Body of pancreas (tissue), 4 donors: ENCODE results near the gene GNAT2. TPM values are rescaled to one million over a fixed set of nuclear protein-coding genes. Genes with fewer than 3 reads are reported as not detected.
A peak's percentile ranks its signal among the peaks of the same experiment; 100 is the strongest.

Experiments used
- ATAC-seq: fragments of 150-250 bp; one replicate; pipeline ENCODE4 v1.9.1; 2016
- DNase-seq, 4 donors: peaks; one replicate each; pipeline ENCODE4 v3.0.0-alpha.2; 2019
- H3K27ac ChIP-seq, 4 donors: fragments of 200-600 bp; sonication (generic); 1 replicate in 3 of 4; 2 replicates in 1 of 4; pipeline versions ENCODE4 v1.5.1 to v1.6.1; 2016 to 2019; ENCODE audit warnings: mild to moderate bottlenecking in 1 of 4, mixed read lengths in 1 of 4, moderate library complexity in 1 of 4
- H3K27me3 ChIP-seq, 2 donors: fragments of 200-600 bp; sonication (generic); one replicate each; pipeline ENCODE4 v1.6.0; 2016; ENCODE audit warnings: mild to moderate bottlenecking in 1 of 2
- H3K36me3 ChIP-seq, 2 donors: fragments of 200-600 bp; sonication (generic); replicated peaks in 1 of 2; 2 replicates each; pipeline ENCODE4 v1.5.1; 2016; ENCODE audit warnings: low read depth in 2 of 2; ENCODE audit not compliant: insufficient read depth in 1 of 2
- H3K4me1 ChIP-seq: fragments of 200-600 bp; sonication (generic); one replicate; pipeline ENCODE4 v1.6.0; 2016
- H3K4me3 ChIP-seq, 2 donors: fragments of 200-600 bp; sonication (generic); 1 replicate in 1 of 2; 2 replicates in 1 of 2; pipeline ENCODE4 v1.5.1; 2016 to 2019
- H3K9me3 ChIP-seq, 3 donors: fragments of 200-600 bp; sonication (generic); 1 replicate in 2 of 3; 2 replicates in 1 of 3; pipeline ENCODE4 v1.5.1; 2016
- CTCF ChIP-seq, 7 experiments: fragments of 450-650 bp in 4 of 7; fragments of 200-600 bp in 3 of 7; sonication (generic) in 3 of 7; IDR thresholded peaks; one replicate each; pipeline ENCODE4 v1.5.1; 2016 to 2019; ENCODE audit warnings: antibody characterized with exemption in 7 of 7
- POLR2A ChIP-seq, 3 donors: fragments of 450-650 bp; IDR thresholded peaks; one replicate each; pipeline ENCODE4 v1.6.1; 2016; ENCODE audit warnings: antibody characterized with exemption in 3 of 3, mild to moderate bottlenecking in 2 of 3
- WGBS, 2 donors: methylation state at CpG; one replicate each; pipeline ENCODE4 v1.1.5; 2017; 5-methylcytosine and 5-hydroxymethylcytosine counted together
- intact Hi-C: fragments of 100-400 bp; cut with DNase I; formaldehyde crosslinking; loops from one replicate; pipeline ENCODE4 v1.15.1; 2023
- total RNA-seq, 2 donors: library from RNA; depleted of rRNA; stranded (reverse); fragments of >200 nt; gene quantifications; one replicate each; pipeline ENCODE4 v1.1.0, GENCODE V29; 2016

Gene GNAT2
- total RNA-seq, 2 donors from 2014 or later = not detected

GRCh38 chr1:109643385-109644230 is 24.2 kb upstream of the GNAT2 start:
- peak; percentile 81 to 89 (median 87) for DNase-seq
- H3K4me1 ChIP-seq = peaks cover 7% of the 10 kb centered on the region
- H3K36me3 ChIP-seq = no peaks in the 10 kb centered on the region
- ATAC-seq = peak; percentile 96
- TF ChIP-seq POLR2A (IDR thresholded peaks at IDR 0.05) = no peak
- TF ChIP-seq CTCF (IDR thresholded peaks at IDR 0.05) = peak; percentile 84 to 91 (median 88)
- WGBS, 2 donors = 28 to 54% methylated on average over 14 to 32 of the region's 32 CpGs
- H3K27ac ChIP-seq = no peak overlapping the region
- intact Hi-C loops = loop anchor here (5.0 kb wide), 1 partner anchor 129 kb away; no protein-coding TSS in a partner anchor
- no peak overlapping the region for H3K4me3 ChIP-seq
- no peaks in the 10 kb centered on the region for H3K9me3 ChIP-seq
- no peaks in the 10 kb centered on the region for H3K27me3 ChIP-seq

- intact Hi-C loops = loop anchor here (5.0 kb wide), 1 partner anchor 130 kb away; no protein-coding TSS in a partner anchor
- Histone ChIP-seq H3K36me3 (no peaks in the 10 kb centered on the region), H3K4me1 (peaks cover 7% of the 10 kb centered on the region), H3K9me3 (no peaks in the 10 kb centered on the region), H3K4me3 (no peak overlapping the region), H3K27ac (no peak overlapping the region), H3K27me3 (no peaks in the 10 kb centered on the region)
- DNase-seq = no peak
- no peak for ATAC-seq
- TF ChIP-seq POLR2A (IDR thresholded peaks at IDR 0.05) = no peak
- TF ChIP-seq CTCF (IDR thresholded peaks at IDR 0.05) = no peak
- WGBS, 2 donors = 51 to 52% methylated on average over 3 of the region's 3 CpGs
These were observed 23.2 kb upstream of the GNAT2 start for GRCh38 chr1:109642626-109643025.

GRCh38 chr1:109641861-109642260 is 22.4 kb upstream of the GNAT2 start:
- no peaks in the 10 kb centered on the region for H3K27me3 ChIP-seq
- TF ChIP-seq POLR2A (IDR thresholded peaks at IDR 0.05) (no peak), CTCF (IDR thresholded peaks at IDR 0.05) (no peak)
- H3K4me3 ChIP-seq = no peak overlapping the region
- no peak overlapping the region for H3K27ac ChIP-seq
- 63 to 73% methylated on average over 2 of the region's 2 CpGs for WGBS, 2 donors
- DNase-seq (no peak), ATAC-seq (no peak)
- no peaks in the 10 kb centered on the region for H3K36me3 ChIP-seq
- H3K4me1 ChIP-seq = peaks cover 7% of the 10 kb centered on the region
- intact Hi-C loops = loop anchor here (5.0 kb wide), 1 partner anchor 130 kb away; no protein-coding TSS in a partner anchor
- no peaks in the 10 kb centered on the region for H3K9me3 ChIP-seq

GRCh38 chr1:109641078-109641740 is 21.8 kb upstream of the GNAT2 start:
- WGBS, 2 donors = 73 to 78% methylated on average over 2 of the region's 2 CpGs
- no peaks in the 10 kb centered on the region for H3K36me3 ChIP-seq
- TF ChIP-seq POLR2A (IDR thresholded peaks at IDR 0.05) = no peak
- no peak for TF ChIP-seq CTCF (IDR thresholded peaks at IDR 0.05)
- H3K27ac ChIP-seq = no peak overlapping the region
- peaks cover 10% of the 10 kb centered on the region for H3K4me1 ChIP-seq
- H3K9me3 ChIP-seq = no peaks in the 10 kb centered on the region
- no peak for DNase-seq
- H3K4me3 ChIP-seq = no peak overlapping the region
- intact Hi-C loops = loop anchor here (5.0 kb wide), 1 partner anchor 131 kb away; no protein-coding TSS in a partner anchor
- ATAC-seq = no peak
- H3K27me3 ChIP-seq = no peaks in the 10 kb centered on the region
